Stimulated activated CD4-positive, alpha-beta T cell treated with anti-CD3 and anti-CD28 coated beads, TNF-alpha, amount 100 ng/mL, for 24 hours (primary cell): ENCODE measurements around the gene SEC24A.
"Not testable (repeated sequence)": the region's sequence is repeated elsewhere in the genome, so short reads cannot be mapped to it uniquely, and the experiment has no call there.

ENCODE experiments used
- DNase-seq, 3 experiments: peaks; one replicate each; pipeline ENCODE4 v3.0.0-alpha.2; 2020; ENCODE audit warnings: low read depth in 3 of 3

SEC24A gene

GRCh38 chr5:134741052-134741451 is 92.5 kb downstream of the SEC24A start:
- no peak for DNase-seq

- DNase-seq: no peak
These were observed 93.5 kb downstream of the SEC24A start for GRCh38 chr5:134742134-134742533.

DNA sequence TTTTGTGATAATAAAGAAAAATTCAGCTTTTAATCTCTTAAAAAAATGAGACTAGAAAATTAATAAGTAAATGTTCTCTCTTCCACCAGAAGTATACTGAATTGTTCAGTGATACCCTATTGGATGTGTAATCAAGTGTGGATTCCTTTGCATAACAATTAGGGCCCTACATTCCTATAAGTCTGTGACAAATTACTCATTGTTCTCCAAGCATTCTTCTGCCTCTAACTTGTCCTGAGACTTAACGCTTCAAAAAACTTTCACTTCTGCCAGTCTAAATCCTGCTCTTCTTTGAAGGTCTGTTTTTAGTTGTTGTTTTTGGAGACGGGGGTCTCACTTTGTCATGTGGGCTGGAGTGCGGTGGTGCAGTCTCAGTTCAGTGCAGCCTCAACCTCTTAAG is 100.8 kb downstream of the SEC24A start:
- no peak for DNase-seq

- no peak for DNase-seq
These were observed 109.6 kb downstream of the SEC24A start for GRCh38 chr5:134758176-134758503.

DNA sequence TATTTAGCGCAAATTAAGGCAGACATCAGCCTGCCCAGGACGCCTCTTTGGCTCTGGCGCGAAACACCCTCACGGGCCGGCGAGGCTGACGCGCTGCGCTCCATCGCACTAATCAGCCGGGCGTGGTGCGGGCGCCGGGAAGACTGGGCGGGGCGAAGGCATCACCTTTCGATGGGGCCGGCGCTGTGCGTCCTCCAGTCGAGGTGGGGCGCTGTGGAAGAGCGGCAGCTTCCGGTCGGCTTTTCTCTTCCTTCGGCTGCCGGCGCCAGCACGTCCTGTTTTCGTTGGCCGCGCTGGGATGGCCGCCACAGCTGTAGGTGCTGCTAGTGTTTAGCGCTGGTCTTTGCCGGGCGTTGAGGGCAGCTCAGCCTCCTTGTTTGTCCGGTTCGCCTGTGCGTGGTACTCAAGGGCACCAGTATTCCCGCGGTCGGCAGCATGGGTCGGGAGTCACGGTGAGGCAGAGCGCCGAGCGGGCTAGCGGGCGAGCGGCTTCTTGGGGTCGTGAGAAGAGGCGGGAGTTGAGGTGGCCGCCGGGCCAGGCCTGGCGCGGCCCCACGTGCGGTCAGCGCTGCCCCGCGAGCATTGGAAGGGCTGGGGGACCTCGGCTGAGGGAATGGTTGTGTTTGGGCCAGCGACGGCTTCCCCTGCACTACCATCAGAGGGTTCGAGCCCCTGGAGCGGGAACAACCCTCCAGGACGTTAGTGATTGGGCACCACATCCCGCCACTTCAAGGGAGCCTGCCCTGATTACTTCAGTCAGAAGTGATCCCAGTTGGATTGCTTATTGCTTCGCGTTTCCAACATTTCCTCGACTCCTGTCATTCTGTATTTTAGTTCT is 110.1 kb downstream of the SEC24A start, which contains the start of gene DDX46:
Gene DDX46, plus strand, starts transcription at position 276 of the 838 bp plus-strand sequence. Its CDS starts 160 bp downstream, at position 436.
- DNase-seq: peak; percentile 89 to 96 (median 93)

GRCh38 chr5:134767528-134768291 is 119.1 kb downstream of the SEC24A start:
- DNase-seq: not testable (repeated sequence)

- DNase-seq: no peak
These were observed 120.6 kb downstream of the SEC24A start for GRCh38 chr5:134769206-134769605.

DNA sequence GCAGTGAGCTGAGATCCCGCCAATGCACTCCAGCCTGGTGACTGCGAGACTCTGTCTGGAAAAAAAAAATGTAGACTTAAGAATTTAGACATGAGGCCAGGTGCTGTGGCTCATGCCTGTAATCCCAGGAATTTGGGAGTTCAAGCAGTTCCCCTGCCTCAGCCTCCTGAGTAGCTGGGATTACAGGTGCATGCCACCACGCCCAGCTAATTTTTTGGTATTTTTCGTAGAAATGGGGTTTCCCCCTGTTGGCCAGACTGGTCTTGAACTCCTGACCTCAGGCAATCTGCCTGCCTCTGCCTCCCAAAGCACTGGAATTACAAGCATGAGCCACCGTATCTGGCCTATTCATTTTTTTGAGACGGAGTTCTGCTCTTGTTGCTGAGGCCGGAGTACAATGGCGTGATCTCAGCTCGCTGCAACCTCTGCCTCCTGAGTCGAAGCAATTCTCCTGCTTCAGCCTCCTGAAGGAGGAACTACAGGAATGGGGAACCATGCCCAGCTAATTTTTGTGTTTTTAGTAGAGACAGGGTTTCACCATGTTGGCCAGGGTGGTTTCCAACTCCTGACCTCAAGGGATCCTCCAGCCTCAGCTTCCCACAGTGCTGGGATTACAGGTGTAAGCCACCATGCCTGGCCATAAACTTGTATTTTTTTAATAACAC is 124.0 kb downstream of the SEC24A start:
- no peak for DNase-seq

DNA sequence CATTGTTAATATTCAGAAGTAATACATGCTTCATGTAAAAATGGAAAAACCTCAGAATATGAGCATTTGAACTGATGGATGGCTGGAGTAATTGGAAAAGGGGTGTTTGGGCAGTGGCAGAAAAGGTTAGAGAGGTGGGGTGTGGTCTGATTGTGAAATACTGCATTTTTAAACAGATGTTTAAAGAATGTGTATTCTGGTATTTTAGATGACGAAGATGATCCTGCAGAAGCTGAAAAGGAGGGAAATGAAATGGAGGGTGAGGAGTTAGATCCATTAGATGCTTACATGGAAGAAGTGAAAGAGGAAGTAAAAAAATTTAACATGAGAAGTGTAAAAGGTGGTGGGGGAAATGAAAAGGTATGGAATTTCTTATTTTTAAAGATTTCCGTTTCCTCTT is 128.8 kb downstream of the SEC24A start:
- no peak for DNase-seq
